H1 (cell line): ENCODE measurements around the gene DCX. TPM values are rescaled to one million over a fixed set of nuclear protein-coding genes. Genes with fewer than 3 reads are reported as not detected.

Source experiments
- CHD1 ChIP-seq: IDR thresholded peaks from 2 replicates; pipeline ENCODE4 v1.6.1; 2012; ENCODE audit warnings: low read depth, low read length, improper control_type of control experiment
- KDM1A ChIP-seq: fragments of 200-600, 300-600 bp; sonication (generic); IDR thresholded peaks from 2 replicates; pipeline ENCODE4 v1.7.1; 2016; ENCODE audit warnings: mild to moderate bottlenecking, low read length, borderline replicate concordance
- NANOG ChIP-seq: IDR thresholded peaks from 2 replicates; pipeline ENCODE4 v1.6.1; 2011; ENCODE audit warnings: low read length, low read depth, mild to moderate bottlenecking, inconsistent platforms; ENCODE audit not compliant: insufficient read depth, poor library complexity, severe bottlenecking
- POLR2AphosphoS5 ChIP-seq: IDR thresholded peaks from 2 replicates; pipeline ENCODE4 v1.6.1; 2011; ENCODE audit warnings: low read depth, low read length
- RBBP5 ChIP-seq: IDR thresholded peaks from 2 replicates; pipeline ENCODE4 v1.7.1; 2012; ENCODE audit warnings: low read depth, mild to moderate bottlenecking, inconsistent platforms, low read length, moderate library complexity, borderline replicate concordance
- TBP ChIP-seq: IDR thresholded peaks from 2 replicates; pipeline ENCODE4 v1.6.1; 2011; ENCODE audit warnings: low read depth, low read length, improper control_type of control experiment
- polyA plus RNA-seq, 7 experiments: library from polyadenylated mRNA; depleted of rRNA in 3 of 7; stranded (reverse) in 5 of 7; unstranded in 2 of 7; fragments of >200 nt in 5 of 7; fragments of 200-250 nt in 2 of 7; gene quantifications; 1 replicate in 5 of 7; 2 replicates in 1 of 7; 4 replicates in 1 of 7; pipeline versions ENCODE4 v1.2.1 to v1.2.3, GENCODE V29; 2011 to 2013; ENCODE audit warnings: missing spikeins in 2 of 7, mixed read lengths in 2 of 7
- total RNA-seq: library from RNA; stranded (reverse); fragmentation: NEBNext Ultra II Directional; extraction: Animal tissue kit (Norgen Biotek cat#: 25700); gene quantifications from 2 replicates; pipeline ENCODE4 v1.2.1, GENCODE V29; 2021
- TF ChIP-seq, protein P1 (sequence below): IDR thresholded peaks from 2 replicates; pipeline ENCODE4 v1.6.1; 2011; ENCODE audit warnings: low read length, improper control_type of control experiment
- TF ChIP-seq, protein P2 (sequence below): fragments of 300-600 bp; sonication (generic); IDR thresholded peaks from 2 replicates; pipeline ENCODE4 v1.7.1; 2012; ENCODE audit warnings: low read length, moderate library complexity, mild to moderate bottlenecking, inconsistent platforms; ENCODE audit not compliant: insufficient replicate concordance

Gene DCX
- total and polyA plus RNA-seq, 2 of the 8 experiments (the other 6 are each of a cell fraction or from before 2014, with no cell fraction given) = 1.3 to 3.3 TPM

DNA sequence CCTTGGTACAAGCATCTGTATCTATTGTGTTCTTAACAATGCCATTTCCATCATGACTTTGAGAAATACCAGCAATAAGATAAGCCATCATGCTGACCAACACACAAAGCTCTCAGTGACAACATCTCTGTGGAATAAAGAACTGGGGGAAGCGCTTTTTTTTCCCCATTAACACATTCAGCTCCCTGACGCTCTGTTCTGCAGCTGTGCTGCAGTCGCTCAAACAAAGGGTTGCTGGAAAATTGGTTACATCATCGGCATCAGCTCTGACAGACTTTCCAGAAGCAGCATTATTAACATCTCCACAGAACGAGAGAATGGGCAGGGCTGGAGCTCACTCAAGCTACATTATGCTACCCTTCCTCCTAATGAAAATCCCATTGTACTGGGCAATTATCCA, 39.9 kb downstream of the DCX start (continued):
- no peak for TF ChIP-seq CHD1
- TF ChIP-seq NANOG = no peak
- no peak for TF ChIP-seq RBBP5
- TF ChIP-seq POLR2AphosphoS5 = no peak
- no peak for TF ChIP-seq KDM1A
- TF ChIP-seq, protein P1, sequence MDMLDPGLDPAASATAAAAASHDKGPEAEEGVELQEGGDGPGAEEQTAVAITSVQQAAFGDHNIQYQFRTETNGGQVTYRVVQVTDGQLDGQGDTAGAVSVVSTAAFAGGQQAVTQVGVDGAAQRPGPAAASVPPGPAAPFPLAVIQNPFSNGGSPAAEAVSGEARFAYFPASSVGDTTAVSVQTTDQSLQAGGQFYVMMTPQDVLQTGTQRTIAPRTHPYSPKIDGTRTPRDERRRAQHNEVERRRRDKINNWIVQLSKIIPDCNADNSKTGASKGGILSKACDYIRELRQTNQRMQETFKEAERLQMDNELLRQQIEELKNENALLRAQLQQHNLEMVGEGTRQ = no peak
- TF ChIP-seq, protein P2, sequence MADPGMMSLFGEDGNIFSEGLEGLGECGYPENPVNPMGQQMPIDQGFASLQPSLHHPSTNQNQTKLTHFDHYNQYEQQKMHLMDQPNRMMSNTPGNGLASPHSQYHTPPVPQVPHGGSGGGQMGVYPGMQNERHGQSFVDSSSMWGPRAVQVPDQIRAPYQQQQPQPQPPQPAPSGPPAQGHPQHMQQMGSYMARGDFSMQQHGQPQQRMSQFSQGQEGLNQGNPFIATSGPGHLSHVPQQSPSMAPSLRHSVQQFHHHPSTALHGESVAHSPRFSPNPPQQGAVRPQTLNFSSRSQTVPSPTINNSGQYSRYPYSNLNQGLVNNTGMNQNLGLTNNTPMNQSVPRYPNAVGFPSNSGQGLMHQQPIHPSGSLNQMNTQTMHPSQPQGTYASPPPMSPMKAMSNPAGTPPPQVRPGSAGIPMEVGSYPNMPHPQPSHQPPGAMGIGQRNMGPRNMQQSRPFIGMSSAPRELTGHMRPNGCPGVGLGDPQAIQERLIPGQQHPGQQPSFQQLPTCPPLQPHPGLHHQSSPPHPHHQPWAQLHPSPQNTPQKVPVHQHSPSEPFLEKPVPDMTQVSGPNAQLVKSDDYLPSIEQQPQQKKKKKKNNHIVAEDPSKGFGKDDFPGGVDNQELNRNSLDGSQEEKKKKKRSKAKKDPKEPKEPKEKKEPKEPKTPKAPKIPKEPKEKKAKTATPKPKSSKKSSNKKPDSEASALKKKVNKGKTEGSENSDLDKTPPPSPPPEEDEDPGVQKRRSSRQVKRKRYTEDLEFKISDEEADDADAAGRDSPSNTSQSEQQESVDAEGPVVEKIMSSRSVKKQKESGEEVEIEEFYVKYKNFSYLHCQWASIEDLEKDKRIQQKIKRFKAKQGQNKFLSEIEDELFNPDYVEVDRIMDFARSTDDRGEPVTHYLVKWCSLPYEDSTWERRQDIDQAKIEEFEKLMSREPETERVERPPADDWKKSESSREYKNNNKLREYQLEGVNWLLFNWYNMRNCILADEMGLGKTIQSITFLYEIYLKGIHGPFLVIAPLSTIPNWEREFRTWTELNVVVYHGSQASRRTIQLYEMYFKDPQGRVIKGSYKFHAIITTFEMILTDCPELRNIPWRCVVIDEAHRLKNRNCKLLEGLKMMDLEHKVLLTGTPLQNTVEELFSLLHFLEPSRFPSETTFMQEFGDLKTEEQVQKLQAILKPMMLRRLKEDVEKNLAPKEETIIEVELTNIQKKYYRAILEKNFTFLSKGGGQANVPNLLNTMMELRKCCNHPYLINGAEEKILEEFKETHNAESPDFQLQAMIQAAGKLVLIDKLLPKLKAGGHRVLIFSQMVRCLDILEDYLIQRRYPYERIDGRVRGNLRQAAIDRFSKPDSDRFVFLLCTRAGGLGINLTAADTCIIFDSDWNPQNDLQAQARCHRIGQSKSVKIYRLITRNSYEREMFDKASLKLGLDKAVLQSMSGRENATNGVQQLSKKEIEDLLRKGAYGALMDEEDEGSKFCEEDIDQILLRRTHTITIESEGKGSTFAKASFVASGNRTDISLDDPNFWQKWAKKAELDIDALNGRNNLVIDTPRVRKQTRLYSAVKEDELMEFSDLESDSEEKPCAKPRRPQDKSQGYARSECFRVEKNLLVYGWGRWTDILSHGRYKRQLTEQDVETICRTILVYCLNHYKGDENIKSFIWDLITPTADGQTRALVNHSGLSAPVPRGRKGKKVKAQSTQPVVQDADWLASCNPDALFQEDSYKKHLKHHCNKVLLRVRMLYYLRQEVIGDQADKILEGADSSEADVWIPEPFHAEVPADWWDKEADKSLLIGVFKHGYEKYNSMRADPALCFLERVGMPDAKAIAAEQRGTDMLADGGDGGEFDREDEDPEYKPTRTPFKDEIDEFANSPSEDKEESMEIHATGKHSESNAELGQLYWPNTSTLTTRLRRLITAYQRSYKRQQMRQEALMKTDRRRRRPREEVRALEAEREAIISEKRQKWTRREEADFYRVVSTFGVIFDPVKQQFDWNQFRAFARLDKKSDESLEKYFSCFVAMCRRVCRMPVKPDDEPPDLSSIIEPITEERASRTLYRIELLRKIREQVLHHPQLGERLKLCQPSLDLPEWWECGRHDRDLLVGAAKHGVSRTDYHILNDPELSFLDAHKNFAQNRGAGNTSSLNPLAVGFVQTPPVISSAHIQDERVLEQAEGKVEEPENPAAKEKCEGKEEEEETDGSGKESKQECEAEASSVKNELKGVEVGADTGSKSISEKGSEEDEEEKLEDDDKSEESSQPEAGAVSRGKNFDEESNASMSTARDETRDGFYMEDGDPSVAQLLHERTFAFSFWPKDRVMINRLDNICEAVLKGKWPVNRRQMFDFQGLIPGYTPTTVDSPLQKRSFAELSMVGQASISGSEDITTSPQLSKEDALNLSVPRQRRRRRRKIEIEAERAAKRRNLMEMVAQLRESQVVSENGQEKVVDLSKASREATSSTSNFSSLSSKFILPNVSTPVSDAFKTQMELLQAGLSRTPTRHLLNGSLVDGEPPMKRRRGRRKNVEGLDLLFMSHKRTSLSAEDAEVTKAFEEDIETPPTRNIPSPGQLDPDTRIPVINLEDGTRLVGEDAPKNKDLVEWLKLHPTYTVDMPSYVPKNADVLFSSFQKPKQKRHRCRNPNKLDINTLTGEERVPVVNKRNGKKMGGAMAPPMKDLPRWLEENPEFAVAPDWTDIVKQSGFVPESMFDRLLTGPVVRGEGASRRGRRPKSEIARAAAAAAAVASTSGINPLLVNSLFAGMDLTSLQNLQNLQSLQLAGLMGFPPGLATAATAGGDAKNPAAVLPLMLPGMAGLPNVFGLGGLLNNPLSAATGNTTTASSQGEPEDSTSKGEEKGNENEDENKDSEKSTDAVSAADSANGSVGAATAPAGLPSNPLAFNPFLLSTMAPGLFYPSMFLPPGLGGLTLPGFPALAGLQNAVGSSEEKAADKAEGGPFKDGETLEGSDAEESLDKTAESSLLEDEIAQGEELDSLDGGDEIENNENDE = no peak
- no peak for TF ChIP-seq TBP
